Suprapubic skin (tissue), 4 donors: ENCODE data around the gene CACUL1. TPM values are rescaled to one million over a fixed set of nuclear protein-coding genes. Genes with fewer than 3 reads are reported as not detected.
A peak's percentile ranks its signal among the peaks of the same experiment; 100 is the strongest.
"Not testable (repeated sequence)": the region's sequence is repeated elsewhere in the genome, so short reads cannot be mapped to it uniquely, and the experiment has no call there.

Experiments
- DNase-seq, 2 donors: peaks; one replicate each; pipeline ENCODE4 v3.0.0-alpha.2; 2019; ENCODE audit warnings: low spot score in 2 of 2
- H3K27ac ChIP-seq: fragments of 200-600 bp; sonication (generic); one replicate; pipeline ENCODE4 v1.5.1; 2019
- H3K27me3 ChIP-seq: fragments of 200-600 bp; sonication (generic); one replicate; pipeline ENCODE4 v1.5.1; 2019
- H3K36me3 ChIP-seq: fragments of 200-600 bp; sonication (generic); one replicate; pipeline ENCODE4 v1.5.1; 2019
- H3K4me1 ChIP-seq: fragments of 200-600 bp; sonication (generic); one replicate; pipeline ENCODE4 v1.5.1; 2019
- H3K4me3 ChIP-seq: fragments of 200-600 bp; sonication (generic); one replicate; pipeline ENCODE4 v1.5.1; 2019; ENCODE audit warnings: mild to moderate bottlenecking
- H3K9me3 ChIP-seq: fragments of 200-600 bp; sonication (generic); one replicate; pipeline ENCODE4 v1.5.1; 2019
- EP300 ChIP-seq: sonication (generic); formaldehyde crosslinking; IDR thresholded peaks from one replicate; pipeline ENCODE4 v1.6.1; 2017; ENCODE audit warnings: antibody characterized with exemption
- POLR2A ChIP-seq, 2 donors: fragments of 450-650 bp; IDR thresholded peaks; one replicate each; pipeline ENCODE4 v1.6.1; 2017; ENCODE audit warnings: antibody characterized with exemption in 2 of 2, mild to moderate bottlenecking in 2 of 2, moderate library complexity in 2 of 2
- POLR2AphosphoS5 ChIP-seq, 3 donors: sonication (generic); formaldehyde crosslinking; IDR thresholded peaks; one replicate each; pipeline ENCODE4 v1.6.1; 2017; ENCODE audit warnings: antibody characterized with exemption in 3 of 3
- WGBS: methylation state at CpG from one replicate; pipeline ENCODE4 v1.1.5; 2018; 5-methylcytosine and 5-hydroxymethylcytosine counted together
- total RNA-seq, 4 donors: library from RNA; depleted of rRNA; stranded (reverse); fragments of >200 nt; gene quantifications; one replicate each; pipeline ENCODE4 v1.1.0, GENCODE V29; 2016
- TF ChIP-seq, protein P1 (sequence below), 2 donors: fragments of 200-600 bp in 1 of 2; fragments of 450-650 bp in 1 of 2; sonication (generic) in 1 of 2; IDR thresholded peaks; one replicate each; pipeline ENCODE4 v1.5.1; 2016 to 2019; ENCODE audit warnings: antibody characterized with exemption in 2 of 2, mild to moderate bottlenecking in 1 of 2, moderate library complexity in 1 of 2

Gene CACUL1
- total RNA-seq, 4 donors from 2014 or later = 21.9 to 41.6 (median 25.2) TPM

DNA sequence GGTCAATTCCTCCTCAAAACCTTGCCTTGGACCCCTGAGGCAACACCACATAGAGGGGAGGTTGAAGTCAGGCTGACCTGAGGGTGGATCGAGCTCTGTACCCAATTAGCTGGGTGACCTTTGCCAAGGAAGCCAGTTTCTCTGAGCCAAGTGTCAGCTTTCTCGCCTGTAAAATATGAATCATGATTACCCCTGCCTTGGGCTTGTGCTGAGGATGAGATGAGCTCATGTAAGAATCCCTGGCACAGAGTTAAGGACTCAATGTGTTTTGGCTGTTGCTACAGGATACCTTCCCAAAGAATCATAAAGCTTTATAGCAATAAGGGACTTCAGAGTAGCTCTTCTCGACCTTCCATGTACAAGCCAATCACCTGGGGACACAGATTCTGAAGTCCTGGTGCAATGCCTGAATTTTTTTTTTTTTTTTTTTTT is 43.5 kb upstream of the CACUL1 start:
- no peak overlapping the region for H3K4me3 ChIP-seq
- no peaks in the 10 kb centered on the region for H3K9me3 ChIP-seq
- H3K27ac ChIP-seq = peak overlapping the region; percentile 51
- no peak for DNase-seq
- no peaks in the 10 kb centered on the region for H3K36me3 ChIP-seq
- H3K27me3 ChIP-seq = no peaks in the 10 kb centered on the region
- TF ChIP-seq, protein P1, sequence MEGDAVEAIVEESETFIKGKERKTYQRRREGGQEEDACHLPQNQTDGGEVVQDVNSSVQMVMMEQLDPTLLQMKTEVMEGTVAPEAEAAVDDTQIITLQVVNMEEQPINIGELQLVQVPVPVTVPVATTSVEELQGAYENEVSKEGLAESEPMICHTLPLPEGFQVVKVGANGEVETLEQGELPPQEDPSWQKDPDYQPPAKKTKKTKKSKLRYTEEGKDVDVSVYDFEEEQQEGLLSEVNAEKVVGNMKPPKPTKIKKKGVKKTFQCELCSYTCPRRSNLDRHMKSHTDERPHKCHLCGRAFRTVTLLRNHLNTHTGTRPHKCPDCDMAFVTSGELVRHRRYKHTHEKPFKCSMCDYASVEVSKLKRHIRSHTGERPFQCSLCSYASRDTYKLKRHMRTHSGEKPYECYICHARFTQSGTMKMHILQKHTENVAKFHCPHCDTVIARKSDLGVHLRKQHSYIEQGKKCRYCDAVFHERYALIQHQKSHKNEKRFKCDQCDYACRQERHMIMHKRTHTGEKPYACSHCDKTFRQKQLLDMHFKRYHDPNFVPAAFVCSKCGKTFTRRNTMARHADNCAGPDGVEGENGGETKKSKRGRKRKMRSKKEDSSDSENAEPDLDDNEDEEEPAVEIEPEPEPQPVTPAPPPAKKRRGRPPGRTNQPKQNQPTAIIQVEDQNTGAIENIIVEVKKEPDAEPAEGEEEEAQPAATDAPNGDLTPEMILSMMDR (IDR thresholded peaks at IDR 0.05) = no peak
- TF ChIP-seq POLR2AphosphoS5 (IDR thresholded peaks at IDR 0.05) (peak in 1 of 3 donors; percentile 23), POLR2A (IDR thresholded peaks at IDR 0.05) (no peak), EP300 (no peak)
- peaks cover 15% of the 10 kb centered on the region for H3K4me1 ChIP-seq
- 13% methylated on average over 3 of the region's 3 CpGs for WGBS

DNA sequence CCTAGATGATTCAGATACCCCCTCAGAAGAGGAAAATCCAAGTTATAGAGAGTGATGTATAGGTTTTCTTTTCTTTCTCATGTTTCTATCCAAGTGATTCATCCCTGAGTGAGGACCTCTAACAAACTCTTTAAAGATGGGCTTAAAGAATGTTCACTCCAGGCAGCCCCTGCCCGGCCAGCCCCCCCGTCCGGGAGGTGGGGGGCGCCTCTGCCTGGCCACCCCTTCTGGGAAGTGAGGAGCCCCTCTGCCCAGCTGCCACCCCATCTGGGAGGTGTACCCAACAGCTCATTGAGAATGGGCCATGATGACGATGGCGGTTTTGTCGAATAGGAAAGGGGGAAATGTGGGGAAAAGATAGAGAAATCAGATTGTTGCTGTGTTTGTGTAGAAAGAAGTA is 40.2 kb upstream of the CACUL1 start:
- peaks cover 24% of the 10 kb centered on the region for H3K4me1 ChIP-seq
- H3K27ac ChIP-seq, H3K36me3 ChIP-seq, H3K9me3 ChIP-seq, H3K27me3 ChIP-seq, DNase-seq, H3K4me3 ChIP-seq: not testable (repeated sequence)
- 96% methylated on average over 7 of the region's 7 CpGs for WGBS

DNA sequence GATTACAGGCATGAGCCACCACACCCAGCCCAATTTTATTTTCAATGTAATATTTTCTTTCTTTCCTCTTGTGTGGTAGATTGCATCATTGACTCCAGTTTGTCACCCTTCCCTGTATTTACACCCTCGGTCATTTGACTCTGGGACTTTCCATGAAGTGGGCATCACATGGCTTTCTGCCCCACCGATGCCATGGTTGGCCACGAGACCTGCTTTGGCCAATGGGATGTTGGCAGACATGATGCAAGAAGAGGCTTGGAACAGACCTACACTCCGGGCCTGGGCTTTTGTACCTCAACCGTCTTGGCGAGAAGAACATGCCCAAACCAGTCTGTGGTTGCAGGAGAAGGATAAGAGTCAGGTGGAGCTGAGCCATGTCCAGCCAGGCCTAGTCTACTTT is 38.8 kb upstream of the CACUL1 start:
- no peak for DNase-seq
- no peaks in the 10 kb centered on the region for H3K9me3 ChIP-seq
- H3K4me1 ChIP-seq = peaks cover 18% of the 10 kb centered on the region
- H3K36me3 ChIP-seq = no peaks in the 10 kb centered on the region
- TF ChIP-seq POLR2AphosphoS5 (IDR thresholded peaks at IDR 0.05) (no peak), EP300 (no peak)
- TF ChIP-seq, protein P1 (IDR thresholded peaks at IDR 0.05) = no peak
- H3K27ac ChIP-seq = no peak overlapping the region
- 82% methylated on average over 6 of the region's 6 CpGs for WGBS
- H3K27me3 ChIP-seq = no peaks in the 10 kb centered on the region
- no peak overlapping the region for H3K4me3 ChIP-seq

DNA sequence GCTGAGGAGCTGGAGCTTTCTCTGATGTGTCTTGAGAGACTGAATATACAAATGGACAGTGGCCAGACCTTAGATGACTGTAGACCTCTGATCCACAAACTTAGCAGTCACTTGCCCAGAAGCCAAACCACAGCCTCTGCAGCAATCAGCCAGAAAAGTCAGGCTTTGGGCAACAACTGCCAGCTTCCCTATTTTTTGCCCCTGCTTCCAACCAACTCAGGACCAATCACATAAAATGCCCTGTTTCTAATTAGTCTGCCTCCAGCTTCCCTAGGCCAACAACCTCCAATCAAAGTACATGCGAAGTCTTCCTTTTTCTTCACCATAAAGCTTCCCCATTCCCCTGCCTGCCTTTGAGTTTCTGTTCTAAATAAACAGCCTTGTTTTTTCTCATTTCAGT is 37.8 kb upstream of the CACUL1 start:
- 42% methylated on average over 1 of the region's 1 CpG for WGBS

DNA sequence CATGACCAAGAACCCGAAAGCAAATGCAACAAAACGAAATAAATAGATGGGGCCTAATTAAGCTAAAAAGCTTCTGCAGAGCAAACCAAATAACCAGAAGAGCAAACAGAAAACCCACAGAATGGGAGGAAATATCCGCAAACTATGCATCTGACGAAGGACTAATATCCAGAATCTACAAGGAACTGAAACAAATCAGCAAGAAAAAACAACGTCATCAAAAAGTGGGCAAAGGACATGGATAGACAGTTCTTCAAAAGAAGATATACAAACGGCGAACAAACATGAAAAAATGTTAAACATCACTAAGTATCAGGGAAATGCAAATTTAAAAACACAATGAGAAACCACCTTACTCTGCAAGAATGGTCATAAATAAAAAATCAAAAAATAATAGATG is 35.3 kb upstream of the CACUL1 start:
- WGBS = 81% methylated on average over 7 of the region's 7 CpGs
- Histone ChIP-seq H3K4me1 (peaks cover 8% of the 10 kb centered on the region), H3K27ac (no peak overlapping the region), H3K4me3 (no peak overlapping the region), H3K36me3 (no peaks in the 10 kb centered on the region), H3K9me3 (no peaks in the 10 kb centered on the region), H3K27me3 (no peaks in the 10 kb centered on the region)
- TF ChIP-seq POLR2AphosphoS5 (IDR thresholded peaks at IDR 0.05) (no peak), POLR2A (IDR thresholded peaks at IDR 0.05) (no peak), EP300 (no peak)
- TF ChIP-seq, protein P1 (IDR thresholded peaks at IDR 0.05) = no peak
- no peak for DNase-seq

More for the DNA sequence above, 37.8 kb upstream of the CACUL1 start:
- H3K27ac ChIP-seq = no peak overlapping the region
- no peak overlapping the region for H3K4me3 ChIP-seq
- H3K4me1 ChIP-seq = peaks cover 10% of the 10 kb centered on the region
- H3K9me3 ChIP-seq = no peaks in the 10 kb centered on the region
- no peaks in the 10 kb centered on the region for H3K36me3 ChIP-seq
- no peaks in the 10 kb centered on the region for H3K27me3 ChIP-seq
- TF ChIP-seq EP300 (no peak), POLR2A (IDR thresholded peaks at IDR 0.05) (no peak), POLR2AphosphoS5 (IDR thresholded peaks at IDR 0.05) (no peak)
- TF ChIP-seq, protein P1 (IDR thresholded peaks at IDR 0.05) = no peak
- DNase-seq = no peak

DNA sequence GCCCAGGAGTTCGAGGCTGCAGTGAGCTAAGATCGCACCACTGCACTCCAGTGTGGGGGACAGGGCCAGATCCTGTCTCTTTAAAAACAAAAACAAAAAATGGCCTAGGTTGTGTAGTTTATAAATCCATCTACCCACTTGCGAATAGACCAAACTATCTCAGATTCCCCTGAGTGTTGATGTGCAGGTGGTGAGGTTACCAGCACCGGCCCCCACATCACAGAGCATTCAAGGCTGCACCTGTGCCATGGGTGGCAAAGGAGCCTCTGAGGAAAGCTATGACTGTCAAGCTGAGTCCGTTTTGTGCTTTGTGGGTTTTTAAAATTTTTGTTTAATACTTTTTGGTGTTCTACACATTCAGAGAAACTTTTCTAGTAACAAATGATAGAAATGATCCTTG is 30.8 kb upstream of the CACUL1 start:
- H3K27ac ChIP-seq = no peak overlapping the region
- H3K4me3 ChIP-seq = no peak overlapping the region
- H3K9me3 ChIP-seq = no peaks in the 10 kb centered on the region
- no peaks in the 10 kb centered on the region for H3K4me1 ChIP-seq
- no peak for TF ChIP-seq EP300
- TF ChIP-seq POLR2A (IDR thresholded peaks at IDR 0.05) = no peak
- TF ChIP-seq POLR2AphosphoS5 (IDR thresholded peaks at IDR 0.05) = no peak
- TF ChIP-seq, protein P1 (IDR thresholded peaks at IDR 0.05) = no peak
- no peaks in the 10 kb centered on the region for H3K36me3 ChIP-seq
- WGBS = 85% methylated on average over 5 of the region's 5 CpGs
- no peaks in the 10 kb centered on the region for H3K27me3 ChIP-seq
- DNase-seq = no peak
